Motor neuron (in vitro differentiated cells): ENCODE results near the gene CCR3. TPM values are rescaled to one million over a fixed set of nuclear protein-coding genes. Genes with fewer than 3 reads are reported as not detected.

ENCODE experiments used
- ATAC-seq, 8 experiments: fragments of 200-7000 bp; cut with Tn5 transposase; replicated peaks in 6 of 8; 2 replicates each; pipeline ENCODE4 v1.8.0; 2021; ENCODE audit warnings: mild to moderate bottlenecking in 8 of 8, moderate library complexity in 8 of 8
- H3K27ac ChIP-seq, 2 donors: fragments of 250-450 bp; sonication (Bioruptor Pico); 2 replicates each; pipeline ENCODE4 v1.9.0; 2021; ENCODE audit warnings: antibody characterized with exemption in 2 of 2, mild to moderate bottlenecking in 2 of 2, moderate library complexity in 1 of 2
- H3K4me1 ChIP-seq, 2 donors: fragments of 250-450 bp; sonication (Bioruptor Pico); replicated peaks in 1 of 2; 2 replicates each; pipeline ENCODE4 v1.6.1; 2021; ENCODE audit warnings: antibody characterized with exemption in 2 of 2, mild to moderate bottlenecking in 2 of 2, moderate library complexity in 1 of 2
- H3K4me3 ChIP-seq, 5 donors: fragments of 250-450 bp; sonication (Bioruptor Pico); 2 replicates each; pipeline ENCODE4 v1.9.0; 2021; ENCODE audit warnings: antibody characterized with exemption in 5 of 5, mild to moderate bottlenecking in 5 of 5, moderate library complexity in 4 of 5
- WGBS, 10 experiments: fragments of 450-650 bp; shearing (Covaris generic); methylation state at CpG; one replicate each; pipeline ENCODE4 v1.0.0; 2022; 5-methylcytosine and 5-hydroxymethylcytosine counted together
- in situ Hi-C, 9 experiments: fragments of 400-800 bp; cut with MboI; loops; one replicate each; pipeline ENCODE4 v1.15.0; 2021; ENCODE audit warnings: low sequenced_read_pairs in 9 of 9, low pct_unique_long_range_greater_than_20kb in 2 of 9; ENCODE audit not compliant: unreplicated experiment in 9 of 9
- total RNA-seq, 8 experiments: library from RNA; unstranded; fragments of 300-600 nt; gene quantifications; 2 replicates each; pipeline versions ENCODE4 v1.2.3 to v1.2.4, GENCODE V29; 2022

The CCR3 gene
- total RNA-seq, 8 experiments from 2014 or later = 0.25 to 0.57 (median 0.36) TPM; not detected in 4

- H3K4me3 ChIP-seq = no peak within 1 kb of the TSS
- H3K4me1 ChIP-seq = no peaks in the 10 kb centered on the region
- in situ Hi-C loops = loop anchor here in 1 of 9 experiments (25.0 kb wide), 1 partner anchor 271 kb away; the partner anchor contains the start of gene CXCR6
- 0 to 89% (median 50%) methylated on average over 1 to 2 of the region's 3 CpGs; no CpG with 5 or more reads in 3 of the 10 experiments for WGBS, 10 experiments
- H3K27ac ChIP-seq = no peak within 1 kb of the TSS
- peak in 3 of 8 experiments; percentile 19 to 79 (median 68) for ATAC-seq
These were observed 34.0 kb upstream of the CCR3 start, which contains the start of gene CCR1 for GRCh38 chr3:46208167-46208704. Gene CCR1 (minus strand): TSS chr3:46208313. CDS start chr3:46204313, 4,000 bp downstream.

GRCh38 chr3:46209053-46209452 is 33.2 kb upstream of the CCR3 start:
- Histone ChIP-seq H3K27ac (no peak overlapping the region), H3K4me1 (no peaks in the 10 kb centered on the region), H3K4me3 (no peak overlapping the region)
- in situ Hi-C loops = loop anchor here in 1 of 9 experiments (25.0 kb wide), 1 partner anchor 272 kb away; the partner anchor contains the start of gene CXCR6
- no peak for ATAC-seq
- 0 to 100% (median 20%) methylated on average over 1 to 2 of the region's 2 CpGs; no CpG with 5 or more reads in 3 of the 10 experiments for WGBS, 10 experiments

GRCh38 chr3:46209746-46210470 is 32.4 kb upstream of the CCR3 start:
- in situ Hi-C loops = loop anchor here in 1 of 9 experiments (10.0 to 25.0 kb wide), 2 partner anchors 155 to 273 kb away; partner anchors contain the start of gene CXCR6
- H3K4me3 ChIP-seq = no peak overlapping the region
- WGBS, 10 experiments = 60 to 90% (median 82%) methylated on average over 1 to 2 of the region's 3 CpGs; no CpG with 5 or more reads in 4 of the 10 experiments
- no peak for ATAC-seq
- H3K4me1 ChIP-seq = no peaks in the 10 kb centered on the region
- no peak overlapping the region for H3K27ac ChIP-seq

GRCh38 chr3:46212101-46212500 is 30.2 kb upstream of the CCR3 start:
- WGBS, 10 experiments = 50 to 100% (median 83%) methylated on average over 1 to 5 of the region's 6 CpGs; no CpG with 5 or more reads in 3 of the 10 experiments
- Histone ChIP-seq H3K27ac (no peak overlapping the region), H3K4me1 (no peaks in the 10 kb centered on the region), H3K4me3 (no peak overlapping the region)
- no peak for ATAC-seq
- in situ Hi-C loops = loop anchor here in 1 of 9 experiments (10.0 to 25.0 kb wide), 2 partner anchors 153 to 275 kb away; partner anchors contain the start of gene CXCR6

GRCh38 chr3:46213201-46213600 is 29.1 kb upstream of the CCR3 start:
- H3K4me3 ChIP-seq = no peak overlapping the region
- in situ Hi-C loops = loop anchor here in 1 of 9 experiments (10.0 to 25.0 kb wide), 2 partner anchors 152 to 276 kb away; partner anchors contain the start of gene CXCR6
- no peaks in the 10 kb centered on the region for H3K4me1 ChIP-seq
- WGBS, 10 experiments = 62 to 85% (median 69%) methylated on average over 2 to 4 of the region's 4 CpGs; no CpG with 5 or more reads in 3 of the 10 experiments
- no peak for ATAC-seq
- H3K27ac ChIP-seq = no peak overlapping the region

- Histone ChIP-seq H3K4me1 (no peaks in the 10 kb centered on the region), H3K27ac (no peak overlapping the region), H3K4me3 (no peak overlapping the region)
- ATAC-seq = peak in 1 of 8 experiments; percentile 29
- in situ Hi-C loops = loop anchor here in 1 of 9 experiments (10.0 to 25.0 kb wide), 2 partner anchors 150 to 278 kb away; partner anchors contain the start of gene CXCR6
- 60 to 100% (median 90%) methylated on average over 1 of the region's 1 CpG; no CpG with 5 or more reads in 6 of the 10 experiments for WGBS, 10 experiments
These were observed 27.4 kb upstream of the CCR3 start for GRCh38 chr3:46214751-46215352.

GRCh38 chr3:46215810-46216414 is 26.3 kb upstream of the CCR3 start:
- no peaks in the 10 kb centered on the region for H3K4me1 ChIP-seq
- peak in 2 of 8 experiments; percentile 21 to 72 for ATAC-seq
- H3K4me3 ChIP-seq = no peak overlapping the region
- no peak overlapping the region for H3K27ac ChIP-seq
- in situ Hi-C loops = loop anchor here in 1 of 9 experiments (10.0 to 25.0 kb wide), 2 partner anchors 149 to 279 kb away; partner anchors contain the start of gene CXCR6
- 0 to 100% (median 79%) methylated on average over 1 to 4 of the region's 4 CpGs; no CpG with 5 or more reads in 2 of the 10 experiments for WGBS, 10 experiments

- no peak for ATAC-seq
- 21 to 92% (median 41%) methylated on average over 1 to 2 of the region's 2 CpGs; no CpG with 5 or more reads in 1 of the 10 experiments for WGBS, 10 experiments
- in situ Hi-C loops = loop anchor here in 1 of 9 experiments (10.0 to 25.0 kb wide), 2 partner anchors 147 to 281 kb away; partner anchors contain the start of gene CXCR6
- no peak overlapping the region for H3K4me3 ChIP-seq
- H3K27ac ChIP-seq = no peak overlapping the region
- H3K4me1 ChIP-seq = no peaks in the 10 kb centered on the region
These were observed 24.0 kb upstream of the CCR3 start for GRCh38 chr3:46218196-46218709.

GRCh38 chr3:46221391-46221790 is 20.9 kb upstream of the CCR3 start:
- Histone ChIP-seq H3K4me1 (no peaks in the 10 kb centered on the region), H3K4me3 (no peak overlapping the region), H3K27ac (no peak overlapping the region)
- no peak for ATAC-seq
- in situ Hi-C loops = loop anchor here in 1 of 9 experiments (25.0 kb wide), 1 partner anchor 284 kb away; the partner anchor contains the start of gene CXCR6
- WGBS, 10 experiments = 0 to 84% (median 60%) methylated on average over 1 to 3 of the region's 4 CpGs; no CpG with 5 or more reads in 1 of the 10 experiments

- no peak overlapping the region for H3K27ac ChIP-seq
- no peak for ATAC-seq
- 50% methylated on average over 1 of the region's 1 CpG; no CpG with 5 or more reads in 9 of the 10 experiments for WGBS, 10 experiments
- H3K4me1 ChIP-seq = no peaks in the 10 kb centered on the region
- in situ Hi-C loops = loop anchor here in 1 of 9 experiments (25.0 kb wide), 1 partner anchor 285 kb away; the partner anchor contains the start of gene CXCR6
- no peak overlapping the region for H3K4me3 ChIP-seq
These were observed 20.3 kb upstream of the CCR3 start for GRCh38 chr3:46221938-46222337.

GRCh38 chr3:46222435-46223161 is 19.7 kb upstream of the CCR3 start:
- Histone ChIP-seq H3K27ac (no peak overlapping the region), H3K4me1 (no peaks in the 10 kb centered on the region), H3K4me3 (no peak overlapping the region)
- no peak for ATAC-seq
- in situ Hi-C loops = loop anchor here in 1 of 9 experiments (25.0 kb wide), 1 partner anchor 285 kb away; the partner anchor contains the start of gene CXCR6
- 17 to 85% (median 60%) methylated on average over 1 to 7 of the region's 7 CpGs; no CpG with 5 or more reads in 2 of the 10 experiments for WGBS, 10 experiments
